NCI-H774 (cell line): ENCODE measurements around the gene PCDHAC2.
A peak's percentile ranks its signal among the peaks of the same experiment; 100 is the strongest.

Experiments used
- DNase-seq: peaks from one replicate; lab custom pipeline; 2025; lab: John Stamatoyannopoulos, UW

Gene PCDHAC2

GRCh38 chr5:140986117-140986521 is 19.8 kb downstream of the PCDHAC2 start:
- no peak for DNase-seq

GRCh38 chr5:140988100-140988499 is 21.8 kb downstream of the PCDHAC2 start:
- DNase-seq, result no peak

- DNase-seq, result no peak
Measured at GRCh38 chr5:140988608-140989007, 22.3 kb downstream of the PCDHAC2 start.

GRCh38 chr5:140989254-140990020 is 23.2 kb downstream of the PCDHAC2 start:
- no peak for DNase-seq

GRCh38 chr5:140992828-140993227 is 26.6 kb downstream of the PCDHAC2 start:
- peak; percentile 23 for DNase-seq

- no peak for DNase-seq
Measured at GRCh38 chr5:140996060-140996459, 29.8 kb downstream of the PCDHAC2 start.

- no peak for DNase-seq
Measured at GRCh38 chr5:140998921-140999410, 32.7 kb downstream of the PCDHAC2 start.

- DNase-seq, result peak; percentile 52
Measured at GRCh38 chr5:141001446-141001843, 35.2 kb downstream of the PCDHAC2 start.

GRCh38 chr5:141001844-141002604 is 35.7 kb downstream of the PCDHAC2 start:
- DNase-seq, result peak; percentile 52

GRCh38 chr5:141002605-141002965 is 36.3 kb downstream of the PCDHAC2 start:
- no peak for DNase-seq

GRCh38 chr5:141003031-141003430 is 36.8 kb downstream of the PCDHAC2 start:
- DNase-seq, result no peak

- DNase-seq, result peak; percentile 75
Measured at GRCh38 chr5:141003791-141004611, 37.7 kb downstream of the PCDHAC2 start.

GRCh38 chr5:141007791-141008190 is 41.5 kb downstream of the PCDHAC2 start:
- DNase-seq, result no peak

- DNase-seq, result no peak
Measured at GRCh38 chr5:141010047-141010793, 43.9 kb downstream of the PCDHAC2 start.

GRCh38 chr5:141017943-141018342 is 51.7 kb downstream of the PCDHAC2 start:
- no peak for DNase-seq
